M059J (cell line): Measurements from ENCODE around the gene ZBTB2. TPM values are rescaled to one million over a fixed set of nuclear protein-coding genes. Genes with fewer than 3 reads are reported as not detected.
"Not testable (repeated sequence)": the region's sequence is repeated elsewhere in the genome, so short reads cannot be mapped to it uniquely, and the experiment has no call there.

Source experiments
- DNase-seq: peaks from one replicate; pipeline ENCODE4 v3.0.0-alpha.2; 2012; ENCODE audit warnings: low read depth
- total RNA-seq: library from RNA; depleted of rRNA; stranded (reverse); fragments of >200 nt; shearing (Covaris generic); gene quantifications from 2 replicates; pipeline ENCODE4 v1.2.3, GENCODE V29; 2014; rRNA removed

ZBTB2 gene
- total RNA-seq, 1 experiment from 2014 or later = 26.4 TPM

DNA sequence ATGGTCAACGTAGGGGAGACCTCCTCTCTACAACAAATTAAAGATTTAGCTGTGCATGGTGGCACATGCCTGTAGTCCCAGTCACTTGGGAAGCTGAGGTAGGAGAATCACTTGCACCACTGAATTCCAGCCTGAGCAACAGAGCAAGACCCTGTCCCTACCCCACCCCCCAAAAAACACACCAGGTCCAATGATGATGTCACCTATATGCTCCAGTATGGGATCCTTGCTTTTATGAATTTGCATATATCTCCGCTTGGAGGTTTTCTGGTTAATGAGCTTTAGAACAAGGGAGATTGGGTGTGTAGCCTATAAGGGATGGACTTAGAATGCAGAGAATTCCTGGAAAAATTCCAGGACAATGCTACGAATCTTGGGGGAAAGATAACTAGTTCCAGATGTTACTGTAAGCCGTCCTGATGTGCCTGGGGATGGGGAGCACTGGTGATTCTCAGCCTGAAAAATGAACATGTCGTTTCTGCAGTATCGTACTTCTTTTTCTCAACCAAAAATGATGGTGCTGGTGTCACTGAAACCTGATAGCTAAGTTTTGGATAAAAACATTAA is 61.1 kb downstream of the ZBTB2 start:
- DNase-seq = no peak

DNA sequence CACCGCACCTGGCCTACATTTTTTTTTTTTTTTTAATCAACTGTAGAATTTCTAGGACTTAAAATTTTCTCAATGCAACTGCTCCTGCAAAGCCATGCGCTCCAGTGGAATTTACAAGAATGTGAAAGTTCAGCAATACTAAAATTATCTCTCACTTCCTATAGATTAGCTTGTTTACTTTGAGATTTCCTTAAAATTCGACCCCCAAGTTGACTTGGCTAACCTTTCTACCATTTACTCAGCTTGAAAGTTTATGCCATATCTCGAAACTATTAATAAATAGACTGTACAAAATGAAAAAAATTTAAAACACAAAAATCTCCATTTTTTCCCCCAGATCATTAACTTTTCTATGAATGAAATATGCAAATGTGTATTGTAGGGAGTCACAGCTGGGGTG is 64.3 kb downstream of the ZBTB2 start:
- no peak for DNase-seq

DNA sequence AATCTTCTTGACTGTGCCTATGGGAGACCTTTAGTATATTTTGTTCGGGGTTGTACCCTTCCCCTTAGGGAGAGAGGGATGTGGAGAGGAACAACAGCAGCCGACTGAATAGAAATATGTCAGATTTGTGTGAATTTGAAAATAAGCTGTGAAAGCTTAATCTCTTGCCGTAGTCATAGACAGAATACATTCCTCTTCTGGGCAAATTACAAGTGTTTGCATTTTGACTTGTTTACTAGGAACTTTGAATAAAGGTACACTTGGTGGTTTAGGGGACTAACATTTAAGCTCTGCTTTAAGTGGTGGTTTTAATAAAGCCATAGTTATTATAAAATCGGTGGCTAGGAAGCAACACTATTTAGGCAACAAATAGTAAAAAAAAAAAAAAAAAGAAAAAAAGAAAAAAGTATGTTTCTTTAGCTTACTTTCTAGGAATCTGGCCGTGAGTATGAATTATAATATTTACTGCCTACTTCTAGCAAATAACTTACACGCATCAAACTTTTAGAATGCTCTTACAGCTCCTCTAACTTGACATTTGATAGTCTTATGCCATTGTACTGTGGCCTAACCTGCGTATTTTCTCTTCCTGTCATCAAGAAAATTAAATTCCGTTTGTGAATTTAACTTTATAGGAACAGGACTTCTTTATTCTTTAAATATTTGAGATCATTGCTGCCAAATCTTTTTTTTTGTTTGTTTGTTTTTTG is 65.1 kb downstream of the ZBTB2 start:
- DNase-seq = no peak

DNA sequence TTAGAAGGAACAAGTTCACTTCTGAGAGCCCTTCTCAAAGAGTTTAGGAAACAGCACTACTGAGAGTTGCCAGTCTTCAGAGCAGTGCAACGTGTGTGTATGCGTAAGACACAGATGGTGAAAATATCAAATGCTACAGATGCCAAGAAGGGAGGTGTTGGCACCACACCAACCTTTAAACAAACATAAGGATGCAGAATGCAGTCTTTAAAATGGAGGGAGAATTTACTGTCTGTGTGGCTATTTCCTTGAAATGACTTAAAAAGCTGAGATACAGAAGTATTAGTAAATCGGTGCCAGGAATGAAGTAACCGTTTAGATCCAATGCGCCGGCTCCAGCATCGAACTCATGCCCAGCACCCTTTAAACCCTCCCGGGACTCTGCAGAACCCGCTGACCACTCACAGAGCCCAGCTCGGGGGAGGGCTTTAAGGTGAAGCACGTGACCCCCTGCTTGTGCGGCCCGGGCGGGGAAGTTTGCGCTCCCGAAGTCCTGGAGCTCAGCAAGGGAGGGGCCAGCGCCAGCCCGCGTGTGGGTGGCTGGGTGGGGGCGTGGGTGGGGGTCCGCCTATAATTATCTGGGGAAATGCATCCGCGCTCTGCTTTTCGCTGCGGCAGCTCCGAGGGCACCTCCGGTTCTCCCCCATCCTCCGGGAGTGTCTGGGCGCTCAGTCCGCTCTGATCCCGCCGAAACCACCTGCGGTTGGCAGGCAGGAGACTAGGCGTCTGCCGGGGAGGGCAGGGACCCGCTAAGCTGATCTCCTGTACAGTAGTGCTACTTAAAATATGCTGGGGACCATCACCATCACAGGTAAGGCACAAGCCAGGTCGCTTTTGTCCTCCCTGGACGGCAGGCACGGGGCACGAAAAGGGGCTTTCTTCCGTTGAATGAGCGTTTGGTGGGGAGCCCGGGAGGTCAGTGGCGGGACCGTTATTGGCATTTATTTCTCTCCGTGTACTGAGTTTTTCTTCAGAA is 66.0 kb downstream of the ZBTB2 start:
- peak; percentile 90 for DNase-seq

DNA sequence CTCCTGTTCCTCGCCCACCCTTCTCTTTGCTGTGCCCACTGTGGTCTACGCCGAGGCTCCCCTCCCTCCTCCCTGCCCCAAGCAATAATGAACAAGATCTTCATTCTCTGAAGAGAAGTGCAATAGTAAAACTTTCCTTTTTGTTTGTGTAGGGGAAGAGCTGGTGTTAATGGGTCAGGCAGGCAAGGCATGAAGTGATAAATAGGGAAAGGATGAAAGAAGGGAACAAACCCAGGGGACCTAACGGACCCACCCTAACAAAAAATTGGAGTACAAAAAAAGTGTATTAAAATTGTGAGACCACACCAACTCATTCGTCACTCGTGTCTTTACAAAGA is 66.9 kb downstream of the ZBTB2 start:
- DNase-seq = peak; percentile 4

DNA sequence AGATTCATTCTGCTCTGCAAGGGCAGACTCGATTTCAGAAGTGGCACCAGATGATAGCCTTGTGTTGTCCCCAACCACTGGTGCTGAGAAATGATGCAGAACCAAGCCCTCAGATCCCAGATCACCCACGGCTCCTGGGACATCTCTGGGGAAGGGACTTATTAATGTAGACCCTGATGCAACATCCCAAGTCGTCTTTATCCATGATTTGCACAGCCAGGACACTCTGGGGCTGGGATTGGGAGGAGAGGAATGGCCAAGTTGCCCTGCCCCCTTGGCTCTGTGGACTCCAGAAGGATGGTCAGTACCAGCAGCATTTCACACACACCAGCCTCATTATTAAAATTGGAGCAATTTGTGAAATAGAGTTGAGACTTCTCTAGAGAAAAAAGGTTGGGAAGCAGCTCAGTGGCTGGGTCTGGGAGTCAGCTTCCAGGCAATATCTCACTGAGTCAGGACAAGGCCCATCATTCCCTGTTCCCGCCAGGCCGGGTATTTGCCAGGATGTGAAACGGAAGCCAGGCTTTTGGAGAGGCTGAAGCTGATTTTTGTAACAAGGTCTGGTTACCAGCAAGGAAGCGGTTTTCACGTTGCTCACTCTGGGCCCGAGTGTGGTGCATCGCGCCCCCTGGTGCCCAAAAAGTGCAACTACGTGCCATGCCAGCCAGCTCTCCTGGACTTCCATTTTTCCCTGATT is 67.4 kb downstream of the ZBTB2 start:
- peak; percentile 91 for DNase-seq

DNA sequence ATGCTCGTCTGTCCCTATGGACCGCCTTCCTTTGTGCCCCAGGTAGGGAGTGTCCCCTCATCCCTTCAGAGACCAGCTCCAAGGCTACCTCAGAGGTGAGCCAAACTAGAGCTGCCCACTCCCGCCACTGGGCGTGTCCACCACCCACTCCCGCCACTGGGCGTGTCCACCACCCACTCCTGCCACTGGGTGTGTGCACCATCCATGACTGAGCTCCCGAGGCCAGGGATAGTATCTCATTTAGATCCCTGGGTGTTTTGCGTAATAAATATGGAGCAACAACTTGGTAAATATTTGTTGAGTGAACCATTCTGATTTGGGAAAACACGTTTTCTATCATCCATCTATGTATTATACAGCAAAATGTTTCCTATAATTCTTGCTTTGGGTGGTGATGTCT is 68.8 kb downstream of the ZBTB2 start:
- DNase-seq = no peak

DNA sequence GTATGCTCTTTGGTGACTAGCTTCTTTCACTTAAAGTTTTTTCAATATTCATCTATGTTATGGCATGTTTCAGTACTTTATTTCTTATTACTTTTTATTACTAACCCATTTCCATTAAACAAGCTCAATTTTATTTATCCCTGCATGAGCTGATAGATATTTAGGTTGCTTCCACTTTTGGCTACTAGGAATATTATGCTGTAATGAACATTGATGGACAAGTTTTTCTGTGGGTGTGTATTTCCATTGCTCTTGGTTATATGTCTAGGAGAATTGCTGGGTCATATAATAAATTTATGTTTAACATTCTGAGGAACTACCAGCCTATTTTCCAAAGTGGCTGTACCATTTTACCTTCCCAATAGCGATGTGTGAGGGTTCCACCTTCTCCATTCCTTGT is 69.9 kb downstream of the ZBTB2 start:
- no peak for DNase-seq

DNA sequence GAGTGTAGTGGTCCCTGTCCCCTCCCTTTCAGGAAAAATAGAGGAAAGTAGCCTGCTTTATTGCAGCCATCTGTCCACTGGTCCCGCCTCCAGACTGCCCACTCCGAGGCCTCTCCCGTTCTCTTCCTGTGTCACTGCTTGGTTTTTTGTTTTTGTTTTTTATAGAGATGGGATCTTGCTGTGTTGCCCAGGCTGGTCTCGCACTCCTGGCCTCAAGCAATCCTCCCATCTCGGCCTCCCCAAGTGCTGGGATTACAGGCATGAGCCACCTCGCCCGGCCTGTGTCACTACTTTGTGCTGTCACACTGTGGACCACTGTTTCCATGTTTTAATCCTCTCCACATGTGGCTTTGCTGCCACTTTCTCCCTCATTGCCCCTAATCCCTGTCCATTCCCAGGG is 71.2 kb downstream of the ZBTB2 start:
- DNase-seq = no peak

DNA sequence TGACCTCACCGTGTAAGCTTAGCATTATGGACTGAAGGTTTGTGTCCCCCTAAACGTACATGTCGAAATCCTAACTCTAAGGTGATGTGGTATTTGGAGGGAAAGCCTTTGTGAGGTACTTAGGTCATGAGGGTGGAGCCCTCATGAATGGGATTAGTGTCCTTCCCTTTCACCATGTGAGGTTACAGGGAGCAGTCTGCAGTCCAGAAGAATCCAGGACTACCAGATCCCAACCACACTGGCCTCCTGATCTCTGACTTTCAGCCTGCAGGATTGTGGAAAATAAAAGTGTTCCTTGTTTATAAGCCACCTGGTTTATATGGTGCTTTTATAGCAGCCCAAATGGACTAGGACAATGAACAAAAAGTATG is 73.4 kb downstream of the ZBTB2 start:
- no peak for DNase-seq

DNA sequence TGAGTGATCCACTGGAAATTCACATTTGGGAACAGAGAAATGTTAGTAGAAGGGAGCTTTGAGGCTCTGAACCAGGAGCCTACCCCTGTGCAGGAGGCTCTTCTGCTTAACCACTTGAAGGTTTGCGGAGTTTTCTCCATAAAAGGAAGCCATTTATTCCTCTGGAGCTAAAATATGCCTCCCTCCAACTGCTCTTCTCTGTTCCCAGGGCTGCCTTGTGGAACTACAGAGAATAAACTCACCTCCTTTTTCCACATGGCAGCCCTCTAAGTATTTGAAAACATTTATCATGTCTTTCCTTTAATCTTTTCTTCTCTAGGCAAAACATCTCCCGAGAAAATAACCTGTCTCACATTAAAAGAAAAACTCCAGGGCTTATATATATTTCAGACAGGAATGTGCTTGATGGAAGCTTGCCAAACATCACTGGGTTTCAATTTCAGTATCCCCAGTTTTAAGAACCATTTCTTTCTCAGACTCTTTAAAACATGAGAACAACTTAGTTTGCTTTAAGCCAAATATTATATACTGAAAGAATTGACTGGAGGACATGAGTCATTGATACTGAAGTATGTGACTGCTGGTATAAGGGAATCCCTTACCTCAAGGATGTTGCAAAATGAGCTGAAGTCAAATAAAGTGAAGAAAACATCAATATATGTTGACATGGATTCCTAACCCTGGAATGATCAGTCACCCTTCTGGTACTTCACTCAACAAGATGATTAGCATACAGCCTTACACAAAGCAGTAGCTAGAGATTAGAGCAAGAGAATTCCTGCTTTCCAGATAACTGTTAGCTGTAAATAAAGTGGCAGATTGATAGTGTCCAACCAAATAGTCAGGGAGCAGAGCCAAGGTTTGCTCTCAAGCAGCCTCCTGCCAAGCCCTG is 74.0 kb downstream of the ZBTB2 start:
- peak; percentile 65 for DNase-seq

DNA sequence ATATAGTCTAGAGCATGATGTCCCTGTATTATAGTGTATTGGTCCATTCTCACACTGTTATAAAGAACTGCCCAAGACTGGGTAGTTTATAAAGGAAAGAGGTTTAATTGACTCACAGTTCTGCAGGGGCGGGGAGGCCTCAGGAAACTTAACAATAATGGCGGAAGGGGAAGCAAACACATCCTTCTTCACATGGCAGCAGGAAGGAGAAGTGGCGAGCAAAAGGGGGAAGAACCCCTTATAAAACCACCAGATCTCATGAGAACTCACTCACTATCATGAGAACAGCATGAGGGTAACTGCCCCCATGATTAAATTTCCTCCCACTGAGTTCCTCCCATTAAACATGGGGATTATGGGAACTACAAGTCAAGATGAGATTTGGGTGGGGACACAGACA is 75.7 kb downstream of the ZBTB2 start:
- not testable (repeated sequence) for DNase-seq

Other genes starting within 250 kb of the ZBTB2 start
- 28.4 and 43.1 TPM in 2 replicates for gene AKAP12, start 151.6 kb downstream of the ZBTB2 start, total RNA-seq
- 28.8 and 35.2 TPM in 2 replicates for gene RMND1, start 60.6 kb upstream of the ZBTB2 start, total RNA-seq
- not detected in 2 replicates for gene CCDC170, start 102.5 kb upstream of the ZBTB2 start, total RNA-seq